Endothelial cell of umbilical vein (primary cell): ENCODE results near the gene ZNF385C.

ENCODE experiments used
- CTCF ChIP-seq, 2 donors: IDR thresholded peaks; 1 replicate in 1 of 2; 2 replicates in 1 of 2; pipeline ENCODE4 v1.5.1; 2011; ENCODE audit warnings: low read length in 2 of 2, mild to moderate bottlenecking in 2 of 2, moderate library complexity in 2 of 2, control low read depth in 1 of 2, inconsistent platforms in 1 of 2, low read depth in 1 of 2; ENCODE audit not compliant: insufficient read depth in 1 of 2; ENCODE audit errors: extremely low read depth in 1 of 2
- POLR2A ChIP-seq: IDR thresholded peaks from 2 replicates; pipeline ENCODE4 v1.6.1; 2012; ENCODE audit warnings: low read depth, mild to moderate bottlenecking, control low read depth, low read length

- TF ChIP-seq CTCF (IDR thresholded peaks at IDR 0.05; ENCODE audit: extremely low read depth in 1 of 2, insufficient read depth in 1 of 2, low read depth in 1 of 2, low read length in 2 of 2) (no peak), POLR2A (no peak)
These were observed 52.6 kb downstream of the ZNF385C start for GRCh38 chr17:42045719-42046118.
